Karpas-422 (cell line): ENCODE results near the gene PHF12. TPM values are rescaled to one million over a fixed set of nuclear protein-coding genes. Genes with fewer than 3 reads are reported as not detected.

ENCODE experiments used
- total RNA-seq: library from RNA; depleted of rRNA; stranded (reverse); fragments of >200 nt; shearing (Covaris generic); gene quantifications from 2 replicates; pipeline ENCODE4 v1.2.3, GENCODE V29; 2014; ENCODE audit warnings: low replicate concordance; rRNA removed

PHF12 gene
- total RNA-seq, 1 experiment from 2014 or later: 38.3 TPM

Other genes with a start within 250 kb of the PHF12 start
- 2.7 and 7.3 TPM in 2 replicates for gene PROCA1, start 239.6 kb downstream of the PHF12 start, total RNA-seq
- gene RAB34, start 233.7 kb downstream of the PHF12 start, total RNA-seq: not detected in 2 replicates
- gene RPL23A, start 231.5 kb downstream of the PHF12 start, total RNA-seq: 1,170 and 1,763 TPM in 2 replicates
- 2.1 and 3.8 TPM in 2 replicates for gene TLCD1, start 225.3 kb downstream of the PHF12 start, total RNA-seq
- gene NEK8, start 222.7 kb downstream of the PHF12 start, total RNA-seq: 9.4 and 13.8 TPM in 2 replicates
- gene TRAF4, start 207.5 kb downstream of the PHF12 start, total RNA-seq: 40.1 and 40.7 TPM in 2 replicates
- gene FAM222B, start 108.7 kb downstream of the PHF12 start, total RNA-seq: 8.0 and 9.6 TPM in 2 replicates
- 19.5 and 46.2 TPM in 2 replicates for gene ERAL1, start 96.5 kb downstream of the PHF12 start, total RNA-seq
- gene FLOT2, start 53.8 kb downstream of the PHF12 start, total RNA-seq: 35.8 and 57.8 TPM in 2 replicates
- 12.9 and 26.5 TPM in 2 replicates for gene DHRS13, start 48.4 kb downstream of the PHF12 start, total RNA-seq
- not detected in 2 replicates for gene SEZ6, start 54.5 kb upstream of the PHF12 start, total RNA-seq
- 3.6 and 7.2 TPM in 2 replicates for gene PIPOX, start 91.6 kb upstream of the PHF12 start, total RNA-seq
- gene MYO18A, start 228.9 kb upstream of the PHF12 start, total RNA-seq: 16.4 and 54.6 TPM in 2 replicates